ENCODE measurements around the gene GLDN. TPM values are rescaled to one million over a fixed set of nuclear protein-coding genes. Genes with fewer than 3 reads are reported as not detected.

The GLDN gene
- total and polyA plus RNA-seq, 10 of the 15 experiments (the other 5 are each of a cell fraction or from before 2014, with no cell fraction given), result 0.13 TPM; not detected in 9

GRCh38 chr15:51447855-51448621 lies 106.6 kb downstream of the GLDN start:
- no peak overlapping the region for H3K27ac ChIP-seq (ENCODE audit: control insufficient read depth, insufficient read depth)
- H3K4me1 ChIP-seq (ENCODE audit: control insufficient read depth, insufficient read depth, low read length), result no peaks in the 10 kb centered on the region
- ATAC-seq (no peak), DNase-seq (ENCODE audit: low read depth, low spot score) (no peak), FAIRE-seq (no peak)
- CTCF ChIA-PET, result interaction anchor here (0.7 kb wide), 1 partner anchor 291 kb away, joined by 3 read pairs; no protein-coding TSS in a partner anchor
- POLR2A ChIA-PET, result no interaction called here
- no peak overlapping the region for H2AFZ ChIP-seq (ENCODE audit: control insufficient read depth, low read depth, low read length)
- 85% methylated on average over 4 of the region's 4 CpGs for WGBS (ENCODE audit: insufficient coverage, insufficient replicate concordance, low lambda C conversion rate, missing lambda C conversion rate)
- BruUV-seq (replicated peaks), result TSS peak; percentile 52
- no peak overlapping the region for H3K9ac ChIP-seq (ENCODE audit: control insufficient read depth, insufficient read depth, low read length)
- no peaks in the 10 kb centered on the region for H4K20me1 ChIP-seq (ENCODE audit: control insufficient read depth, insufficient read depth)
- TF ChIP-seq CEBPB (IDR thresholded peaks at IDR 0.05; ENCODE audit: borderline replicate concordance in 1 of 2, low read depth in 2 of 2, low read length in 2 of 2), result no peak
- no peak for TF ChIP-seq PKNOX1 (IDR thresholded peaks at IDR 0.05)
- no peak for TF ChIP-seq ELK1 (IDR thresholded peaks at IDR 0.05; ENCODE audit: low read depth, low read length)
- no peak for TF ChIP-seq GATAD2B (conservative IDR thresholded peaks at IDR 0.05; ENCODE audit: low read depth)
- TF ChIP-seq CHD1 (IDR thresholded peaks at IDR 0.05; ENCODE audit: low read depth, low read length), result no peak
- TF ChIP-seq LARP7 (IDR thresholded peaks at IDR 0.05), result no peak
- H3K79me2 ChIP-seq (ENCODE audit: control insufficient read depth, insufficient read depth, low read length), result no peaks in the 10 kb centered on the region
- no peaks in the 10 kb centered on the region; the same call in 2 of the 3 replicates for H3K9me3 ChIP-seq (replicated peaks; ENCODE audit: control insufficient read depth, insufficient read depth, low read length)
- H3K27me3 ChIP-seq (replicated peaks in 1 of 2; ENCODE audit: control insufficient read depth in 2 of 2, insufficient read depth in 2 of 2, low read length in 1 of 2), result no peaks in the 10 kb centered on the region
- intact Hi-C loops (cut with micrococcal nuclease; ENCODE audit: unreplicated experiment) (no loop called here), in situ Hi-C loops (cut with MboI) (no loop called here)
- SMC1A ChIA-PET (ENCODE audit: uncharacterized antibody, unreplicated experiment), result no interaction called here
- RAD21 ChIA-PET (ENCODE audit: unreplicated experiment), result no interaction called here
- H3K4me3 ChIP-seq, result no peak overlapping the region
- no peaks in the 10 kb centered on the region for H3K36me3 ChIP-seq (ENCODE audit: control insufficient read depth in 2 of 2, insufficient read depth in 2 of 2, low read length in 1 of 2)
- no peak overlapping the region for H3K4me2 ChIP-seq (ENCODE audit: control insufficient read depth, insufficient read depth)
